RWPE2 (cell line): ENCODE results near the gene EPHB4.
A peak's percentile ranks its signal among the peaks of the same experiment; 100 is the strongest.

Source experiments
- ATAC-seq: fragments of 200-7000 bp; cut with Tn5 transposase; 3 replicates; pipeline ENCODE4 v1.9.1; 2021; ENCODE audit warnings: low read depth
- DNase-seq: peaks from one replicate; pipeline ENCODE4 v3.0.0-alpha.2; 2020; ENCODE audit warnings: low spot score
- H3K27ac ChIP-seq: fragments of 450-650 bp; 2 replicates; pipeline ENCODE4 v1.5.1; 2017; ENCODE audit warnings: mild to moderate bottlenecking; ENCODE audit not compliant: poor library complexity, severe bottlenecking
- H3K27me3 ChIP-seq: fragments of 250-450 bp; sonication (Bioruptor Pico); 2 replicates; pipeline ENCODE4 v1.5.1; 2021; ENCODE audit warnings: mild to moderate bottlenecking, moderate library complexity; ENCODE audit not compliant: insufficient read depth, poor library complexity, severe bottlenecking
- H3K36me3 ChIP-seq: fragments of 250-450 bp; sonication (Bioruptor Pico); 2 replicates; pipeline ENCODE4 v1.5.1; 2020; ENCODE audit warnings: low read depth, mild to moderate bottlenecking, moderate library complexity
- H3K4me1 ChIP-seq: fragments of 250-450 bp; sonication (Bioruptor Pico); 2 replicates; pipeline ENCODE4 v1.5.1; 2021; ENCODE audit warnings: mild to moderate bottlenecking, moderate library complexity; ENCODE audit not compliant: insufficient read depth, poor library complexity, severe bottlenecking
- H3K4me3 ChIP-seq: fragments of 250-450 bp; sonication (Bioruptor Pico); 2 replicates; pipeline ENCODE4 v1.5.1; 2021; ENCODE audit warnings: mild to moderate bottlenecking, moderate library complexity; ENCODE audit not compliant: severe bottlenecking
- H3K9me3 ChIP-seq: fragments of 250-450 bp; sonication (Bioruptor Pico); 2 replicates; pipeline ENCODE4 v1.5.1; 2021; ENCODE audit warnings: mild to moderate bottlenecking, moderate library complexity; ENCODE audit not compliant: severe bottlenecking
- CTCF ChIP-seq: fragments of 450-650 bp; IDR thresholded peaks from one replicate; pipeline ENCODE4 v1.5.1; 2017; ENCODE audit warnings: mild to moderate bottlenecking, moderate library complexity; ENCODE audit not compliant: poor library complexity, severe bottlenecking

EPHB4 gene

GRCh38 chr7:100854146-100854895 is 27.0 kb upstream of the EPHB4 start:
- no peak for ATAC-seq
- no peak for DNase-seq
- H3K27ac ChIP-seq, result no peak overlapping the region

GRCh38 chr7:100852048-100852872 is 24.9 kb upstream of the EPHB4 start, which contains the start of gene SLC12A9:
SLC12A9 (plus strand) TSS chr7:100852713; CDS start chr7:100854198, 1,485 bp downstream.
- TF ChIP-seq CTCF, result peak; percentile 93
- peak; percentile 92 for DNase-seq
- Histone ChIP-seq H3K36me3 (peaks cover 7% of the 10 kb centered on the region; the same call in 1 of the 2 replicates), H3K4me3 (peak within 1 kb of the TSS; percentile 56), H3K27ac (peak within 1 kb of the TSS; percentile 62), H3K9me3 (no peaks in the 10 kb centered on the region), H3K27me3 (no peaks in the 10 kb centered on the region), H3K4me1 (peaks cover 3% of the 10 kb centered on the region)
- ATAC-seq, result peak; percentile 95

More at GRCh38 chr7:100854146-100854895, 27.0 kb upstream of the EPHB4 start:
- Histone ChIP-seq H3K4me3 (no peak overlapping the region), H3K4me1 (peaks cover 3% of the 10 kb centered on the region), H3K9me3 (no peaks in the 10 kb centered on the region), H3K27me3 (no peaks in the 10 kb centered on the region), H3K36me3 (peaks cover 7% of the 10 kb centered on the region; the same call in 1 of the 2 replicates)
- no peak for TF ChIP-seq CTCF

DNA sequence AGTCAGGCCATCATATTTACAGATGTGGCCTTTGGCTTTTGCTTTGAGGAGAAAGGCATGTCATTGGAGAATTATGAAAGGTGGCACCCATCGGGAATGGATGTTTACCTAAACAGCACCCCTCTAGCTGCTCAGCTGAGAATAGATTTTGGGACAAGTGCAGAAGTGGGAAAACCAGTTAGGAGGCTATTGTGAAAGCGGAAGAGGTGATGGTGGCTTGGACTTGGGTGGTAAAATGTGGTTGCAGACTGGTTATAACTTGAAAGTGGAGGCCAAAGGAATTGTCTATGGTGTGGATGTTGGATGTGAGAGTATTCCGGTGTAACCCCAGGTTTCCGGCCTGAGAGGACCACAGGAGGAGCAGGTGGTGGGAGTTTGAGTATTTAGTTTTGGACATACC is 20.0 kb upstream of the EPHB4 start:
- no peaks in the 10 kb centered on the region for H3K4me1 ChIP-seq
- no peak overlapping the region for H3K27ac ChIP-seq
- H3K36me3 ChIP-seq, result no peaks in the 10 kb centered on the region
- TF ChIP-seq CTCF, result no peak
- no peaks in the 10 kb centered on the region for H3K27me3 ChIP-seq
- no peak for ATAC-seq
- H3K9me3 ChIP-seq, result no peaks in the 10 kb centered on the region
- no peak overlapping the region for H3K4me3 ChIP-seq
- DNase-seq, result no peak

DNA sequence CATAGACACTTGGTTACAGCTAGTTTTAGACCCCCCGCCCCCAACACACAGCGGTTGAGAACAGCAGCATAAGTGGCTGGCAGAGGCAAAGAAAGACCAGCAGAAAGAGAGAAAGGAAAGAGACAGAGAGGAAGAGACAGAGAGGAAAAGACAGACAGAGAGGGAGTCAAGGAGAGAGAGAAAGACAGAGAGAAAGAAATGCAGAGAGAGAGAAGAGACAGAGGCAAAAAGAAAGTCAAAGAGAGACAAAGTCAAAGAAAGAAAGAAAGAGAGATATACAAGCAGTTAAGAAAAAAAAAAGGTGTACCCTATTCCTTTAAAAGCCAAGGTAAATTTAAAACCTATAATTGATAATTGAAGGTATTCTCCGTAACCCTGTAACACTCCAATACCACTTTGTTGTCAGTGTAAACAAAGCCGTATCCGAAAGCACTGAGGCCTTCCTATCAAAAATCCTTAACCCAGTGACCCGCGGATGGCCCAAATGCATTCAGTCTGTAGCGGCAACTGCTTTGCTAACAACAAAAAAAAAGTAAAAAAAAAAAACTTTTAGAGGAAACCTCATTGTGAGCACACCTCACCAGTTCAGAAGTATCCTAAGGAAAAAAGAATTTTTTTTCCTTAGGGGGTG is 13.3 kb upstream of the EPHB4 start:
- Histone ChIP-seq H3K27ac (no peak overlapping the region), H3K4me1 (peaks cover 12% of the 10 kb centered on the region)
- no peak for TF ChIP-seq CTCF

More for the DNA sequence above, 13.3 kb upstream of the EPHB4 start:
- Histone ChIP-seq H3K36me3 (no peaks in the 10 kb centered on the region), H3K4me3 (no peak overlapping the region), H3K27me3 (no peaks in the 10 kb centered on the region), H3K9me3 (no peaks in the 10 kb centered on the region)
- DNase-seq (no peak), ATAC-seq (no peak)
